KBM-7 (cell line): ENCODE data around the gene SP140.
"Not testable (repeated sequence)": the region's sequence is repeated elsewhere in the genome, so short reads cannot be mapped to it uniquely, and the experiment has no call there.

Source experiments
- DNase-seq: peaks from one replicate; pipeline ENCODE4 v3.0.0-alpha.2; 2015
- in situ Hi-C: fragments of 300-500 bp; cut with MboI; formaldehyde crosslinking; loops from 2 replicates; pipeline ENCODE4 v1.14.3; 2020; ENCODE audit warnings: low sequenced_read_pairs, low pct_unique_long_range_greater_than_20kb, mixed read lengths

The SP140 gene

DNA sequence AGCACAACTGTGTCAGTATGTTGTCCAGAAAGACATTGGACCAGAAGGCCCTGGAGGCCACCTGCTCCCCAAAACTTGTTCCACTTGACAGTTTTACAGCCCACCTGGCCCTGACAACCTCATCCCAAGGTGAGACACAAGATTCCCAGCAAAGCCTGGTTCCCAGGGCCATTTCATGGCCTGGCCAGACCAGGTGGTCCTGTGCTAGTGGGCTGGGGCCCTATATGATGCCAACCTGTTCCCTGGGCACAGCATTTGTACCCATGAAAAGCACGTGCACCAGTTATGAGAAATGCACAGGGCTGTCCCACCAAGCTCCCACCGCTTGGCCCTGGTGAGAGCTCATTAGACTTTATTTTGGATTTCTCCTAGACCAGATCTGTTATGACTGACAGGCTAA, 95.5 kb downstream of the SP140 start:
- no peak for DNase-seq
- in situ Hi-C loops: no loop called here

GRCh38 chr2:230322561-230323384, 97.2 kb downstream of the SP140 start:
- no peak for DNase-seq
- in situ Hi-C loops: no loop called here

DNA sequence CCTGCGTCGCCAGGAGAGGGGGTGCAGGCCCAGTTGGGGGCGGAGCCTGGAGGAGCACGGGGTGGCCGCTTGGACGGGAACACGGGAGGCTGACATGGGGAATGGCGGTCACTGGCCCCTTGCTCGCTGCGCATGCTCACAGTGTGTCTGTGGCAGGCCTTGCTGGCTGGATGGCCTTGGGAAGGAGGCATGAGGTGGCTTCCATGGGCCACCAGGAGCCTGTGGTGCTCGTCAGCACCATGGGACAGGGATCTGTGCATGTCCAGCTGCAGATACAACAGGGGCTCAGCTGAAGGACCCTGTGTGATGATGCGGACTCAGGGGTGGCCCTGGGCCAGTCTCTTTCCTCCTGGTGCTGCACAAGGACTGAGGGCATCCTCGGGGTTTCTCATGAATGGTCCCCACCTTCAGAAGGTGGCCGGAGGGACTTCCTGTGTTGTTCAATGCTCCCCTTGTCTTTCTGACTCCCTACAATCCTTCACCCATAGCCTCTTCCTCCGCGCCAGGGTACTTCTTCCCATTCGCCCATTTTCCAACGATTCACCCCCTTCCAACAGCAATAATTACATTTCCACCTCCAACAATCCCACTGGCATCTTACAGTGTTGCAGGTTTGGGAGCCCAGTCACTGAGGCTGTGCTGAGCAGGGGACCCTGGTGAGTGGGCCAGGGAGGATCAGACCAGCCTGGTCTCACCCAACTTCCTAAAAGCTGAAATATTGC, 98.0 kb downstream of the SP140 start:
- DNase-seq: no peak
- in situ Hi-C loops: no loop called here

GRCh38 chr2:230324503-230324902, 99.0 kb downstream of the SP140 start:
- in situ Hi-C loops: no loop called here
- no peak for DNase-seq

- in situ Hi-C loops: no loop called here
- no peak for DNase-seq
These were observed 100.0 kb downstream of the SP140 start for GRCh38 chr2:230325316-230326243.

GRCh38 chr2:230326453-230327417, 101.2 kb downstream of the SP140 start, which contains the start of gene SP140L:
TSS of gene SP140L (plus strand) at chr2:230327193. CDS start at chr2:230327270, 77 bp downstream.
- in situ Hi-C loops: no loop called here

GRCh38 chr2:230327418-230328154, 102.0 kb downstream of the SP140 start:
- no peak for DNase-seq
- in situ Hi-C loops: no loop called here

More at GRCh38 chr2:230326453-230327417, 101.2 kb downstream of the SP140 start, which contains the start of gene SP140L:
- DNase-seq: peak; percentile 89

- in situ Hi-C loops: no loop called here
These were observed 102.6 kb downstream of the SP140 start for GRCh38 chr2:230328155-230328458.

DNA sequence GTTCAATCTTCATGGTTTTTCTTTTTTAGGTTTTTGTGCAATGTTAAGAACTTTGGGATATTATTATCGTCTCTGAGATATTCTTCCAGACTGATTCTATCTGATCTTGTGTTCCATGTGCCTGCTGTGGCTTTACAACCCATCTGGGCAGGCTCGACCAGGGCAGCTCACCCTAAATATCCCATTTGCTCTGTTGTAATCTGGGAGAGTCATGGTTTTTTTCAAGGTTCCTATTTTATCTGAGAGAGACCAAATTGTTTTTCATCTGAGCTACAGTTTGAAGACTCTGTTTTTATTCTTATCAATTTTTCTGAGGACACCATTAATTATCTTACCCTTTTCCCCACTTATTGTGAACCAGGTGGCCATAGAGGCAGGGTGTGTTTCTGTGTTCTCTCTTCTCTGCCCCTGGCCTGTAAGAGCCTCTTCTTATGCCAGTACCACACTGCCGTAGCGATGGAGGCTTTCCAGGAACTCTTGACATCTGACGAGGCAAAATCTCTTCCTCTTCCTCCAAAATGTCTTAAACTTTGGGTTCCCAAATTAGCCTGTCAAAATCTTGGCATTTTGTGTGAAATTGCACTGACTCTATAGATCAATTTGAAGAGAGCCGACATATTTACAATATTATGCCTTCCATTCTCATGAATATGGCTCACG, 104.5 kb downstream of the SP140 start:
- in situ Hi-C loops: no loop called here

More at GRCh38 chr2:230328155-230328458, 102.6 kb downstream of the SP140 start:
- DNase-seq: no peak

DNA sequence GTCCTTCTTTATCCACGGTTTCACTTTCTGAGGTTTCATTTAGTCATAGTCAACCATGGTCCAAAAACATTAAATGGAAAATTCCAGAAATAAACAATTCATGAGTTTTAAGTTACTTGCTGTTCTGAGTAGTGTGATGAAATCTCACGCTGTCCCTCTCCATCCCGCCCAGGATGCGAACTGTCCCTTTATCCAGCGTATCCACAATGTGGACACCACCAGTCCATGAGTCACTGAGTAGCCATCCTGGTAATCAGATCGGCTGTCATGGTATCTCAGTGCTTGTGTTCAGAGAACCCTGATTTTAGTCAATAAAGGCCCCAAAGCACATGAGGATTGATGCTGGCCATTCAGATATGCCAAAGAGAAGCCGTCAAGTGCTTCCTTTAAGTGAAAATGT, 105.2 kb downstream of the SP140 start:
- in situ Hi-C loops: no loop called here
- DNase-seq: no peak

More for the DNA sequence above, 104.5 kb downstream of the SP140 start:
- DNase-seq: peak; percentile 21

DNA sequence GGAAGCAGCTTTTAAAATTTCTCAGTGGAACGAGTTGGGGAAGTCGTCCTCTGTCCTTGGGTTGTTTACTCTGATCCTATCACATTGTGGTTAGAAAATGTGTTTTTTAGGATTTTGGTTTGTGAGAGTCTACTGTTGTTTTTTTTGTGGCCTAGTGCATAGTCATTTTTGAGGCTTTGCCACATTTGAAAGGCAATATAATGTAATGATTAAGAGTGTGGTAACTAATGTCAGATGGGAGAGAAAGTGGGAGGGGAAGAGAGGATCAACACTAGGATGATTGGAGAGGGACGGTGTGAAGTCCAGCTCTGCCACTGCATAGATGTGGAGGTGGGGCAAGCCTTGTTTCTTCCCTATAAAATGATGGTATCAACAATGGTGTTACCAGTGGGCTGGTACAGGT, 109.9 kb downstream of the SP140 start:
- in situ Hi-C loops: no loop called here
- peak; percentile 48 for DNase-seq

GRCh38 chr2:230335864-230336506, 110.4 kb downstream of the SP140 start:
- in situ Hi-C loops: no loop called here
- peak; percentile 8 for DNase-seq

- DNase-seq, in situ Hi-C loops: not testable (repeated sequence)
These were observed 116.5 kb downstream of the SP140 start for GRCh38 chr2:230341936-230342528.

- in situ Hi-C loops, DNase-seq: not testable (repeated sequence)
These were observed 117.6 kb downstream of the SP140 start for GRCh38 chr2:230343041-230343624.

DNA sequence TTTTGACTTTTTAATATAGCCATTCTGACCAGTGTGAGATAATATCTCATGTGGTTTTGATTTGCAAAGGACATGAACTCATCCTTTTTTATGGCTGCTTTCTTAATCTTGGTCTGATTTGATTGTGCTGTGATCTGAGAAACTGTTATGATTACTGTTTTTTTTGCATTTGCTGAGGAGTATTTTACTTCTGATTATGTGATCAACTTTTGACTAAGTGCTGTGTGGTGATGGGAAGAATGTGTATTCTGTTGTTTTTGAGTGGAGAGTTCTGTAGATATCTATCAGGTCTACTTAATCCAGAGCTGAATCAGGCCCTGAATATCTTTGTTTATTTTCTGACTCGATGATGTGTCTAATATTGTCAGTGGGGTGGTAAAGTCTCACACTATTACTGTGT, 118.2 kb downstream of the SP140 start:
- DNase-seq: no peak
- in situ Hi-C loops: no loop called here

GRCh38 chr2:230346465-230346864, 120.9 kb downstream of the SP140 start:
- in situ Hi-C loops: no loop called here
- no peak for DNase-seq
